Tongue (tissue), 2 donors: Measurements from ENCODE around the gene PDLIM7. TPM values are rescaled to one million over a fixed set of nuclear protein-coding genes. Genes with fewer than 3 reads are reported as not detected.
A peak's percentile ranks its signal among the peaks of the same experiment; 100 is the strongest.

Source experiments
- DNase-seq: peaks from one replicate; pipeline ENCODE4 v3.0.0-alpha.2; 2015
- total RNA-seq: library from RNA; depleted of rRNA; stranded (reverse); fragments of >200 nt; gene quantifications from one replicate; pipeline ENCODE4 v1.2.3, GENCODE V29; 2014

PDLIM7 gene
- total RNA-seq, 1 donor from 2014 or later = 83.0 TPM

DNA sequence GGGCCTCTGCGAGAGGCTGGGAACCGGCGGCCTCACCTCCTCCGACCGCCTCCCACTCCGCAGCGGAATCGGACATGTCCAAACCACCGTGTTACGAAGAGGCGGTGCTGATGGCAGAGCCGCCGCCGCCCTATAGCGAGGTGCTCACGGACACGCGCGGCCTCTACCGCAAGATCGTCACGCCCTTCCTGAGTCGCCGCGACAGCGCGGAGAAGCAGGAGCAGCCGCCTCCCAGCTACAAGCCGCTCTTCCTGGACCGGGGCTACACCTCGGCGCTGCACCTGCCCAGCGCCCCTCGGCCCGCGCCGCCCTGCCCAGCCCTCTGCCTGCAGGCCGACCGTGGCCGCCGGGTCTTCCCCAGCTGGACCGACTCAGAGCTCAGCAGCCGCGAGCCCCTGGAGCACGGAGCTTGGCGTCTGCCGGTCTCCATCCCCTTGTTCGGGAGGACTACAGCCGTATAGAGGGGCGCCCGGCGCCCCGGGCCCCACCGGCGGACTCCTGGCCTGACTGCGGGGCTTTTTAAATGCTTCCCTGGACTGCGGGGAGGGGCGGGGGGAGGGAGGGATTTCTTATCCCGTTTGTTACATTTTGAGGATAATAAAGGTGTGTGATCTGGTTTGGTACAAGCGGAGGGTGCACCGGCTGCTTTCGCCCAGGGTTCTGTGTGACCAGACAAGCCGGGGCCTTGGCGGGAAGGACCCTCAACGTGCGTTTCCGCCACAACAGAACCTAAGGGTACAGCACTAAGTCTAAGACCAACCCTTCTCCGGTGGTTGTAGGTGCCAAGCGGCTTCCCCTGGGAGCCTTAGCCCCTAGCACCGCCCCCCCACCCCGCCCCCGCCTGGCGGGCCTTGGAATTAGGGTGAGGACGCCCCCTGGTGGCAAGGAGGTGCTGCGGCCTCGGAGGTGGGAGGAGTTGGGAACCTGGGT lies 41.5 kb downstream of the PDLIM7 start:
- peak; percentile 96 for DNase-seq

DNA sequence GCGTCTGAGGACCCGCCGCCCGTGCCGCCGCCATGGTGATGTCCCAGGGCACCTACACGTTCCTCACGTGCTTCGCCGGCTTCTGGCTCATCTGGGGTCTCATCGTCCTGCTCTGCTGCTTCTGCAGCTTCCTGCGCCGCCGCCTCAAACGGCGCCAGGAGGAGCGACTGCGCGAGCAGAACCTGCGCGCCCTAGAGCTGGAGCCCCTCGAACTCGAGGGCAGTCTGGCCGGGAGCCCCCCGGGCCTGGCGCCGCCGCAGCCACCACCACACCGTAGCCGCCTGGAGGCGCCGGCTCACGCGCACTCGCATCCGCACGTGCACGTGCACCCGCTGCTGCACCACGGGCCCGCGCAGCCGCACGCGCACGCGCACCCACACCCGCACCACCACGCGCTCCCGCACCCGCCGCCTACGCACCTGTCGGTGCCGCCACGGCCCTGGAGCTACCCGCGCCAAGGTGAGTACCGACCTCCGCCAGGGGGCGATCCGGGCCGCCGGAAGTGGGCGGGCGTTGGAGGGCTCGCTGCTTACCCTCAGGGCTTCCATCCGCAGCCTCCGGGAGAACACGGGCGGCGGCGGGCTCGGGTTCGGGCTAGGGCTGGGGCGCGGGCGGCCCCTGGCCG lies 42.3 kb downstream of the PDLIM7 start:
- DNase-seq = peak; percentile 87

DNA sequence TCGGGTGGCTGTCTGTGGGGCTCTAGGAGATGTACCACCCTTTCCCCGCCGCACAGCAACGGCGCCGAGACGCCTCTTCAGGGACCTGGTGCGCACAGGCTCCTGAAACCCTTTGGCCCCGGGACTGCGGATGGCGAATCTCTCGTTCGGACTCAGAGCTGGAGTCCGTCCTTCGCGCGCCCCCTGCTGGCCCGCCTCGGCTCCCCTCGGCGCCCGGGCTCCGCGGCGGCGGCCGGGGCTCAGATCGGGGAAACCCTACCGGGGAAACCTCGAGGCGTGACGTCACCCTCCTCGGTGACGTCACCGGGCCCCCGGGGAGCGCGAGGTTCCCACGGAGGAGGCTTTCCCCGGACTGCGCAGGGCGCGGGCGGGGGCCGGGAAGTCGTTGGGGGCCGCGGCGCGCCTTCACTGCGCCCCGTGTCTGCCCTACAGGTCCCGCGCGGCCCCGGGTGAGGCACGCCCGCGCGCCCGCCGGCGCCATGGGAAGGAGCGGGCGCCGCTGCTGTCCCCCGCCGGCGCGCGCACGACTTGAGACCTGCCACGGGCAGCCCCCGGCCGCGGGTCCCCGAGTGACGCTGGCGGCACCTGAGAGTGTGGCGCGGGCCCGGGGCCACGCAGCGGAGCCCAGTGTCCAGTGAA lies 42.9 kb downstream of the PDLIM7 start:
- DNase-seq = peak; percentile 94

DNA sequence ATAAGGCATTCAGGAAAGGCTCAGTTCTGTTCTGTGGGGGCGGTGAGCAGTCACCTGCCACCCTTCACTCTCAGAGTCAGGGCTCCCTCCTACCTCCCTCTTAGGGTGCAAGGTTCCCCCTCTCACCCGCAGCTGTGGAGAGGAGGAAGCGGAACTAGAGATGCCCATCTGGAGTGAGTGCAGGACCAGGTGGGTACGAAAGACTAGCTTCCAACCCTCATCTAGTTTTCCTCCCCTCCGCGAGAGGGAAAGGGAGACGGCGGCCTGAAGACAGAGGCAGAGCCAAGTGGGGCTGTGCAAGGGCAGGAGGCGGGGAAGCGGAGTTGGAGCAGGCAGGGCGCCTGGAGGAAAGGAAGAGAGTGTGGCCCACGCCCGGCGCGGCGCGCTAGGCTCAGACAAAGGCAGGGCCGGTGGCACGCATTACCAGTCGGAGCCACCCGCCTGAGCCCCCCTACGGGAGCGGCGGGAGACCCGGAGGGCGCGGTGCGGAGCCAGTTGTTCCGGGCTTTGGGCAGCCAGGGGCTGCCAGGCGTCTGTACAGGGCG lies 43.5 kb downstream of the PDLIM7 start:
- peak; percentile 61 for DNase-seq

DNA sequence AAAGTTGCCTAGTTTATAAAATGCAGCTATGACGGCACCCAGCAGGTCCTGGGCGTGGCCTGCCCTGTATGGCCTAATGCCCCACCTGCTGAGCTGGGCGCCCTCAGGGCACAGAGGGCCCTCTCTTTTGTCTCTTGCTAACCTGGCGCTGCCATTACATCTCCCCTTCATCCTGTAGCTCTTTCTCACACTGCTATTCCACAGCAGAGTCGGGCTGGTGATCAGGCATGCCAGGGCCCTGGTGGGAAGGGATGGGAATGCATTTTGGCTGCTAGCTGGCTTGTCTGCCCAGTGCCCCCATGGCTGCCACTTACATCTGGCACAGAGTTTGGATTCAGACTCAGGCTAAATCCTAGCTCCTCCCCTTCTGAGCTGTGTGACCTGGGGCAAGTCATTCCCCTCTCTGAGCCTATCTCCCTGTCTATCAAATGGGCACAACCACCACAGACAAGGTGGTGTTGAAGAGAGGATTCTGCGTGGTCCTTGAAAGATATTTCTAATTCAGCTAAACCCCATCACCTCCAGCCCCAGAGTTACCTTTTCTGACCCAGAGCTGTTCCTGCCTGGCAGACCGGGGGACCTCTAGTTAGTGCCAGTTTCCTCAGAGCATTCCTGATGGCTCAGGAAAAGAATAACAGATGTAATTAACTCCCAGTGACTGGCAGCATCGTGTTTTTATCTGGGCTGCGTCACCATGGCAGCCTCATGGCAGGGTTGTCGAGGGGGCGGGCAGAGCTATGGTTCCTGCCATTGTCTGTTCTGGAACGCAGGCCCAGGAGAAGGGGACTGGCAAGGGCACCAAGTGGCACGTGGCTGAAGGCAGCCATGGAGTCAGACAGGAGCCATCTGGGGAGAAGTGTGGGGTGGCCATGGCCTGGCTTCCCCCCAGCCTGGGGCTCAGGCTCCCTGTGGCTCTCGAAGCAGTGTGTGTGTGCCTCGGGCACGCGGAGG lies 44.4 kb downstream of the PDLIM7 start:
- DNase-seq = no peak

DNA sequence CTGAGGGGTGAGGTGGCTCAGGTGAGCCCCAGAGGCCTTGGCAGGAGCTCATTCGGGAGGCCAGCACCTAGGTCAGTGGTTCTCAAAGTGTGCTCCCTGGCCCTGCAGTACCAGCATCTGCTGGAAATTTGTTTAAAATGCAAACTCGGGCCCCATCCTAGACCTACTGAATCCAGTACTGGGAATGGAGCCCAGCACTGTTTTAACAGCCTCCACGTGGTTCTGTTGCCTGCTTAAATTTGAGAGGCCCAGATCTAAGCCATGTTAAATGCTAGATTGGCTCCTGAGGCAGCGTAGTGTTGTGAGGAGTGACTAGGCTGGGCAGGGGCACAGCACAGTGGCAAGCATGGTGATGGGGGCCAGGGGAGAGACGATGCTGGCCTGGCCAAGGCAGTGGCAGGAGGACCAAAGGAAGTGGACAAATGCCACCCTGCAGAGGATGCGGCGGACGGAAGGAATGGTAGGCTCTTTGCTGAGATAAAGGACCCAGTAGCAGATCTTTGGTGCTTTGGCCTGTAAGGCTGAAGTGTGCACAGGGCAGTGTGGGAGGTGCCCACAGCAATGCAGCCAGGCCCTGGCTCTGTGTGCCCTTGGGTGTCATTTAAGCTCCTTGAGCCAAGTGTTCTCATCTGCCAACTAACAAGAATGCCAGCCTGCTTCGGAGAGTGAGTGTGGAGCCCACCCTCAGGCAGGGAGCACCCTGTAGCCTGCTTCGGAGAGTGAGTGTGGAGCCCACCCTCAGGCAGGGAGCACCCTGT lies 46.6 kb downstream of the PDLIM7 start:
- no peak for DNase-seq

DNA sequence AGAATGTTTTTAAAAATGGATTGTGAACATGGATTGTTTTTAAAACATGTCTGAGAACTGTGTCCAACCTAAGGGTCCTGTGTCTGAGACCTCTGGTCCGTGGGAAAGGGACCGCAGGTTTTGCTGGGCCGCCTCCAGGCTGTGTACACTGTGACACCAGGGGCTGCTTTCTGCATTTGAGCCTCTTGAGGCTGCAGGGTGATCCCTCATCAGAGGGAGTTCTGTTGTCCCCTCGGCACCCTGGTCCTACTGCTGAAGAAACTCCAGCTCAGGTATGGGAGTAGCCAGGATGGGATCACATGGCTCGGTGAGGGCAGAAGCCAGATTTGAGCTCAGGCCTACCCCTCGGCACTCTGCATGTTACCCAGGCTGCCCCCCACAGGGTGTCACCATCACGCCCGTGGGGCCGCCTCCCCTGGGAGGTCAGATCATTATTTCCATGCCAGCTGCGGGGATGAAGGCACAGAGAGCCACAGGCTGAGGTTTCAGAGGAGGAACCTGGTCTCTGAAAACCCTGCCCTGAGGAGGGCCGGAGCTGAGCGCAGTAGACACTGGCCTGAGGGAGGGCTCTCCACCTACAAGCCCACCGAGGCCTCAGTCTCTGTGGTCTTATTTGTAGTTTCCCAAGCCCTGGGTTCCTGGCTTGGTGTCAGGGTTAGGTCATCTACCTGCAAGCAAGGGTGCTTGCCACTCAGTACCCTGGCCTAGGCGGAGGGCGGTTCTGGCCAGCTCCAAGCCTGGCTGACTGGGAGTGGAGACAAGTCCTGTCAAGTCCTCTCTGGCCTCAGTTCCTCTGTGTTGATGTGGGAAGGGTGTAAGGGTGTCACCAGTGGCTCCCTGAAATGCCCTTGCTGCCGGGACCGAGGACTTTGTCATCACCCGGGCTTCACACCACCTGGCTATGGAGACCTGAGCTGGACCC lies 48.0 kb downstream of the PDLIM7 start:
- DNase-seq = no peak

DNA sequence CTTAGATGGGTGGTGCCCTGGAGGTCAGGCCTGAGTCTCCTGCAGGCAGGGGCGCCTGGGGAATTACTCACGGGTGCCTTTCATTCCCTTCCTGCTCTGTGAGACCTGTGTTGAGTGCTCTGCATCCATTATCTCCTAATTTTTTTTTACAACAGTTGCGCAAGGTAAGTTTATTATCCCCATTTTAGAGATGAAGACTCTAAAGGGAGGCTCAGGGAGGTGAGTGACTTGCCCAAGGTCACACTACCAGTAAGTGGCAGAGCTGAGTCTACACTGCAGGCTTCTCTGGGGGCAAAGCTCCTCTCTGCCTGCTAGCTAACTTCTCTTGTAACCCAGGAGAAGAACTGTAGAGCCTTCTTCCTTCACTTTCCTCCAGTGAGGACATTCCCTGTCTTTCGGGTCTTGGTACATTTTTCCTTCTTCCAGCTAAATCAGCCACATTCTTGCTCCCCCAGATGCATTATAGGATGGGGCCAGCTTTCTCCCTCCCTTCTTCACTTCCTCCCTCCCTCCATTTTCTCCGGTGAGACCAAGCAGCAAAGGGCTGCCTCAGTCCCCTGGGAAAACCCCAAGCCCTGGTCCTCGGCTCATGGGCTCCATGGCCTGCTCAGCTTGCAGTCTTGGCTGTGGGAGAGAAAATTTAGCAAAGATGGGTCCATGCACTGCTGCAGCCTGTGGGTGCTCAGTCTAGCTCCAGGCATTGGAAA lies 49.0 kb downstream of the PDLIM7 start:
- DNase-seq = no peak

DNA sequence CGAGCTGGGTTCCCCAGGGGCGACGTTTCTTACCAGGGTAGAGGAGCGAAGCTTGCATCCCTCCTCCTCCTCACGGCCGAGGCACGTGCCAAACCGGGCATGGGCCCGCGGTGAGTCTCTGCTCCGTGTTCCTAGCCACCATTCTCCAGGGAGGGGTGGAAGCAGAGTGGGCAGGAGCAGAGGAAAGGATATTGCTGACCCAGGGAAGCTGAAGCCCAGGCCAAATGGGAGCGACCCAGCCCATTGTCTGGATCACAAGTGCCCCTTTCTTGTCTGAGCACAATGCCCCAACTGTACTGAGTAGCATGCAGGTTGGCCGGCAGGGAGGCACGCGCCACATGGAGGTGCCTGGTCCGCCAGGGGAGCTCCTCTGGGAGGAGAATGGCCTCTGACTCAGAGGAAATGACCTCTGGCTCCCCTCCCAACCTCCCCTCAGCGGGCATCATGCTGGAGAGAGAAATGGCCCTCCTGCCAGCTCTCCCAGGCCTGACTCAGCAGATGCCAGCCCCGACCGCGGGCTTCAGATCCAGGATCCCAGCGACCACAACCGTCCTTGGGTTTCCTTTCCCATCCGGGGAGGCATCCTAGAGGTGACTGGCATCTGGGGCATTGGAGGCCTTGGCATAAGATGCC lies 49.7 kb downstream of the PDLIM7 start:
- no peak for DNase-seq

DNA sequence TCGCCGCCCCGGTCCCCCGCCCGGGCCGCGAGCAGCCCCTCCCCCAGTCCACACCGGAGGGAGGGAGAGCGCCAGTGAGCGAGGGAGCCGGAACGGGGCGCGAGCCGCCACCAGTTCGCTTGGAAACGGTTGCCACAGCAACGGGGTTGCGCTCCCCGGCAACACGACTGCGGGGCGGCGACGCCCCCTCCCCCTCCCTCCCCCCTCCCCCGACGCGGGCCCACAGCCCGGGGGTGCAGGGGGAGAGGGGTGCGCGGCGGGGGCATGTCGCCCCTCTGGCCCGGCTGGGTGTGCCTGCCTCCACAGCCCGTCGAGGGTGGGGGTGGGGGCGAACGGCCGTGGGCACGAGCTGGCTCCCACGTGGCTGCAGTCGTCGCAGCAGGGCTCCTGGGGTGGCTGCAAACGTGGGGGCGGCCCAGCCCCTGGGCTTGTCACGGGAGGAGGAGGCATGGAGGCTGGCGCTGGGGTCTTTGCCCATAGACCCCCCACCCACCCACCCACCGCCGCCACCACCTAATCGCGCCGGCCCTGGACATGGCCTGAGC lies 50.3 kb downstream of the PDLIM7 start:
- peak; percentile 70 for DNase-seq

DNA sequence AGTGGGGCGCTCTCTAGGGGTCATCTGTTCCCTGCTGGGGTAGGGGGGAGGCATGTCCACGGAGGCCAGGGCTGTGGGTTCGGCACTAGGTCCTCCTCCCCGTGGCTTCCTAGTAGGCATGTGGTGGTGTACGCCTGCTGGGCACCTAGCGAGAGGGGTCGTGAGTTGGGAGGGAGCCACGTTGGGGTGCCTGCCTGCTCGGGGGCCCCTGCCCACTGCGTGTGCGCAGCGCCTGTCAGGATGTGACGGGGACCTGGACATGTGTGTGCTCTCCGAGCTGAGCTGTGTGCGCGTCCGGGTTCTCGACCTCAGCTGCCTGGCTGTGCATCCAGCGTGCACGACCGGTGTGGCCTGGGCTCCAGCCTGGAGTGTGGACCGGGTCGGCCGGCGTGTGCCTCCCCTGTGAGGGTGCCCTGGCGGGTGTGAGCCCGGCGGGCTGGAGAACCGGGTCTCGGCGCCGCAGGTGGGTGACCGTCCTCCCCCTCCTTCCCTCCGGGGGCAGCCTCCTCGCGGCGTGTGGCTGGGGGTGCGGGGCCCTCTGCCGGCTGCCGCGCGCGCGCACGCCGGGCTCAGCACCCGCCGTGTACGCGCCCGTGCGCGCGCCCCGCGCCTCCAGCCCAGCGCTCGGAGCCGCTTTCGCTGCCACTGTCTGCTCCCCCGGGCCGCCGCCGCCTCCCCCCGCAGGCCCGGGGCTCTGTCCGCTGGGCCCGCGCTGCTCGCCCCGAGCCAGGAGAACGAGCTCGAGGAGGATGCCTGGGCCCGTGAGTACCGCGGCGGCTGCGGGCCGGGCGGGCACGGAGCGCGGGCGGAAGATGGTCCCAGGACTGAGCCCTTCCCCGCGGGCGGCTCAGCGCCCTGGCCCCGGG lies 51.0 kb downstream of the PDLIM7 start, which contains the start of gene PRR7:
TSS of gene PRR7 (plus strand) at position 615 of the 866 bp plus-strand sequence. CDS start 8,254 bp downstream, outside the sequence.
- peak; percentile 80 for DNase-seq

DNA sequence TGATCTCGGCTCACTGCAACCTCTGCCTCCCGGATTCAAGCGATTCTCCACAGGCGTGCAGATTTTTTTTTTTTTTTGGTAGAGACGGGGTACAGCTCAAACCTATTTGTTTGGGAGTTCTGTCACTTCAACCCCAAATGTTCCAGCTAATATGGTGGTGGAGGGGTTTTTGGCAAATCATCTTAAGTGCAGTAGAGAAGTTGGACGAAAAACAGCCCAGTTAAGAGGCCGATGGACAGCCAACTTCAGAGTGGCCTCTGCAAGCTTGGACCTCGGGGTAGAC lies 51.5 kb downstream of the PDLIM7 start:
- no peak for DNase-seq

DNA sequence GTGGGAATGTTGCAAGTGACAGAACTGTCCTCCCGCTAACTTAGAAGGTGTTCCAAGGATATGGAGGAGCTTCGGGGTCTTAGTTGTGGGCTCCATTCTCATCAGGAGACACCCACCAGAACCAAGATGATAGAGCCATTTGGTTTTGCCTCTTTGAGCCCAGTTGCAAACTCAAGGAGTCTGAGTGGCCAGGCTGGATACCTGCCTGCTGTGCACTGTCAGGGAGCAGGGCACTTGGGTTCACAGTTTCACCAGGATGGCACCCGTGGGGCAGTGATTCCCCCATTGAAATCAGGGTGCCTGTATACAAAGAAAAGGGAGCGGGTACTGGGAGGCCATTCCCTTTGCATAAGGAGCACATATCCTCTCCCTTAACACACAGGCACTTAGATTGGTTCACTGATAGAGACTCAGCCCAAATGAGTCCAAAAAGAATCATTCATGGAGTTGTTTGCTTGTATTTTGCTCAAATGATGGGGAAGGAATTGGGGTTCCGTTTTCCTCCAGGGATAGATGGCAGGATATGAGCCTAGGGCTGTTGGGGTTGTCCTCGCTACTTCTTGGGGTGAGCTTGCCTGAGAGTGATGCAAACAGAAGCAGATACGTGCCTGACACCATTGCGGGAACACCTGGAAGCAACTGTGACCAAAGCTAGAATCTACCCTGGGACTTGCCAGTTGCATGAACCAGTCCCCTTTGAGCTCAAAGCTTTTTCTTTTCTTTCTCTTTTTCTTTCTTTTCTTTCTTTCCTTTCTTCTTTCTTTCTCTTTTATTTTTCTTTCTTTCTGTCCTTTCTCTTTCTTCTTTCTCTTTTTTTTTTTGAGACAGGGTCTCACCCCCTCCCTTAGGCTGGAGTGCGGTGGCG lies 52.1 kb downstream of the PDLIM7 start:
- DNase-seq = no peak

DNA sequence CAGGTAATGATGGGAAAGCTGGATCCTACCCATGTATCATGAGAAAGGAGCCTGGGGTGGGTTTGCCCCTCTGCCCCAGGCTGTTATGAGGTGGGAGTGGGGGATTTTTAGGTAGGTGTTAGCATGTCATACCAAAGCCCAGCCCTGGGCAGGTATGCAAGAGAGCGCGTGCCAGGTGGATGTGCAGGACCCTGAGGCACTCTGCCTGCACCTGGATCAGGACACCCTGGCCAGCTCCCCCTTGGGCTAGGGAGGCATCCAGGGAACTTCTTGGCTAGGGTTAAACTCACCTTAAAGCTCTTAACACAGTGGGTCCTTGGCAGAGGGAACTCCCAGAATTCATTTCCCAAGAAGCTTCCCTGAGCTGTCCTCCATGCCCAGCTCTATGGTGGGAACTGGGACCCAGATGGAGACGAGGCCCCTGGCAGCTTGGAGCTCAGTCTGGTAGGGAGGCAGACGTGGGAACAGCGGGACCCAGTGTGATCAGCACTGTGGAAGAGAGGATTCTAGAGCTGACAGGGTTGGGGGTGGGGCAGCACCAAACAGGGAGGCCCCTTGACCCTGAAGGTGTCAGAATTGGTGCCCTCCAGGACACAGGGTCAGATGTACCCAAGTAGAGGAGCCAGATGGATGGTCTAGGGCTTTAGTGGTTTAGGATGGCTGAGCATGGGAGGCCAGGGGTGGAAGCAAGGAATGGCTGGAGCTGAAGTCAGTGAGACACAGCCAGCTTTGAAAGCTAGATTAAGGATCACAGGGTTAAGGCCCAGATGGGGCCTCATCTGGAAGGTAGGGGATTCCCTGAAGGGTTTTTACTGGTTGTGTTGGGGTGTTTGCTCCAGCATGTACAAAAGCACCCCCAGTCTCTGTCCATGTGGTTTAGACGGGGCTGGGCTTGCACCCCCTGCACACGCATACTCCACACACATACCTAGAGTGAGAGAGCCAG lies 53.0 kb downstream of the PDLIM7 start:
- DNase-seq = no peak
